GM23338 (cell line): Measurements from ENCODE around the gene FUT8. TPM values are rescaled to one million over a fixed set of nuclear protein-coding genes. Genes with fewer than 3 reads are reported as not detected.

Experiments used
- ATAC-seq: fragments of 200-7000 bp; cut with Tn5 transposase; 3 replicates; pipeline ENCODE4 v1.9.1; 2020
- DNase-seq: peaks from one replicate; pipeline ENCODE4 v3.0.0-alpha.2; 2015; ENCODE audit warnings: low spot score
- H2AFZ ChIP-seq: fragments of 200-600 bp; sonication (generic); 2 replicates; pipeline ENCODE4 v1.8.0; 2016; ENCODE audit warnings: antibody characterized with exemption, mild to moderate bottlenecking, moderate library complexity
- H3F3A ChIP-seq: fragments of 200-600 bp; sonication (generic); replicated peaks from 2 replicates; pipeline ENCODE4 v1.8.0; 2017; ENCODE audit warnings: antibody characterized with exemption, mixed run types, low read depth
- H3K27ac ChIP-seq: fragments of 200-600 bp; sonication (generic); 2 replicates; pipeline ENCODE4 v1.6.1; 2016; ENCODE audit warnings: low read depth
- H3K27me3 ChIP-seq: fragments of 200-600 bp; sonication (generic); 2 replicates; pipeline ENCODE4 v1.8.0; 2016; ENCODE audit warnings: mild to moderate bottlenecking, mixed run types, moderate library complexity; ENCODE audit not compliant: insufficient read depth
- H3K36me3 ChIP-seq: fragments of 200-600 bp; sonication (generic); 2 replicates; pipeline ENCODE4 v1.8.0; 2016; ENCODE audit warnings: mild to moderate bottlenecking; ENCODE audit not compliant: insufficient read depth
- H3K4me1 ChIP-seq: fragments of 200-600 bp; sonication (generic); 2 replicates; pipeline ENCODE4 v1.8.0; 2016; ENCODE audit warnings: mild to moderate bottlenecking, moderate library complexity; ENCODE audit not compliant: insufficient read depth
- H3K4me2 ChIP-seq: fragments of 200-600 bp; sonication (generic); 2 replicates; pipeline ENCODE4 v1.7.1; 2017; ENCODE audit warnings: mixed run types
- H3K4me3 ChIP-seq: fragments of 200-600 bp; sonication (generic); 2 replicates; pipeline ENCODE4 v1.6.1; 2016; ENCODE audit warnings: mixed run types
- H3K79me2 ChIP-seq: fragments of 200-600 bp; sonication (generic); replicated peaks from 2 replicates; pipeline ENCODE4 v1.8.0; 2017; ENCODE audit warnings: mild to moderate bottlenecking; ENCODE audit not compliant: insufficient read depth
- H3K9me2 ChIP-seq: fragments of 200-600 bp; sonication (generic); 2 replicates; pipeline ENCODE4 v1.8.0; 2017; ENCODE audit not compliant: insufficient read depth
- H4K20me1 ChIP-seq: fragments of 200-600 bp; sonication (generic); replicated peaks from 2 replicates; pipeline ENCODE4 v1.8.0; 2017; ENCODE audit warnings: mild to moderate bottlenecking; ENCODE audit not compliant: insufficient read depth
- H3K27ac Mint-ChIP-seq: 2 replicates; pipeline ENCODE4 v1.8.0; 2020; ENCODE audit warnings: inconsistent platforms, mild to moderate bottlenecking, moderate library complexity, mixed read lengths
- H3K27me3 Mint-ChIP-seq: 3 replicates; pipeline ENCODE4 v1.8.0; 2022; ENCODE audit warnings: low read depth, mild to moderate bottlenecking, moderate library complexity, mixed read lengths, inconsistent platforms; ENCODE audit not compliant: insufficient read depth, poor library complexity
- H3K36me3 Mint-ChIP-seq: 3 replicates; pipeline ENCODE4 v1.8.0; 2021; ENCODE audit warnings: low read depth, mild to moderate bottlenecking, inconsistent platforms, moderate library complexity, mixed read lengths
- H3K4me1 Mint-ChIP-seq: 3 replicates; pipeline ENCODE4 v1.8.0; 2020; ENCODE audit warnings: mild to moderate bottlenecking, inconsistent platforms, mixed read lengths
- H3K4me3 Mint-ChIP-seq: 3 replicates; pipeline ENCODE4 v1.8.0; 2021; ENCODE audit warnings: moderate library complexity, mild to moderate bottlenecking, inconsistent platforms, mixed read lengths
- H3K9me3 Mint-ChIP-seq: 3 replicates; pipeline ENCODE4 v1.8.0; 2020; ENCODE audit warnings: moderate library complexity, mild to moderate bottlenecking, inconsistent platforms, mixed read lengths
- CREB1 ChIP-seq: fragments of 250-450 bp; sonication (Bioruptor Pico); IDR thresholded peaks from 2 replicates; pipeline ENCODE4 v1.5.0; 2020; ENCODE audit warnings: low read depth, mild to moderate bottlenecking, moderate library complexity
- EZH2phosphoT487 ChIP-seq: fragments of 200-600 bp; sonication (generic); IDR thresholded peaks from one replicate; pipeline ENCODE4 v1.8.1; 2018; ENCODE audit warnings: antibody characterized with exemption; ENCODE audit not compliant: unreplicated experiment
- JUNB ChIP-seq: IDR thresholded peaks from one replicate; pipeline ENCODE4 v1.6.1; 2016; ENCODE audit warnings: antibody characterized with exemption; ENCODE audit not compliant: unreplicated experiment
- NANOG ChIP-seq: IDR thresholded peaks from 2 replicates; pipeline ENCODE4 v1.6.1; 2016; ENCODE audit warnings: antibody characterized with exemption, borderline replicate concordance
- POLR2AphosphoS5 ChIP-seq: IDR thresholded peaks from 2 replicates; pipeline ENCODE4 v1.6.1; 2016; ENCODE audit warnings: antibody characterized with exemption, low read depth
- STAT1 ChIP-seq: IDR thresholded peaks from one replicate; pipeline ENCODE4 v1.6.1; 2016; ENCODE audit warnings: antibody characterized with exemption; ENCODE audit not compliant: unreplicated experiment
- ZNF114 ChIP-seq: fragments of 250-450 bp; sonication (Bioruptor Pico); IDR thresholded peaks from 2 replicates; pipeline ENCODE4 v1.5.0; 2020; ENCODE audit warnings: mild to moderate bottlenecking, moderate library complexity
- ZNF331 ChIP-seq: fragments of 250-450 bp; sonication (Bioruptor Pico); IDR thresholded peaks from 2 replicates; pipeline ENCODE4 v1.5.0; 2020; ENCODE audit warnings: low read depth, mild to moderate bottlenecking, moderate library complexity
- polyA plus RNA-seq: library from polyadenylated mRNA; unstranded; fragments of >200 nt; fragmentation: Nextera tagmentation; extraction: Ambion mirVana; gene quantifications from 2 replicates; pipeline ENCODE4 v1.2.1, GENCODE V29; 2016
- total RNA-seq: library from RNA; depleted of rRNA; stranded (reverse); fragments of >200 nt; shearing (Covaris generic); gene quantifications from 2 replicates; pipeline ENCODE4 v1.2.3, GENCODE V29; 2014
- TF ChIP-seq, protein P1 (sequence below), 2 experiments: fragments of 200-600 bp in 1 of 2; sonication (generic) in 1 of 2; conservative IDR thresholded peaks; 2 replicates each; pipeline versions ENCODE4 v1.5.1 to v1.6.1; 2016 to 2017; ENCODE audit warnings: antibody characterized with exemption in 2 of 2, low read depth in 2 of 2, mild to moderate bottlenecking in 2 of 2, moderate library complexity in 1 of 2
- TF ChIP-seq, protein P2 (sequence below): fragments of 250-450 bp; sonication (Bioruptor Pico); IDR thresholded peaks from 2 replicates; pipeline ENCODE4 v1.5.0; 2020; ENCODE audit warnings: mild to moderate bottlenecking, moderate library complexity
- TF ChIP-seq, protein P3 (sequence below): IDR thresholded peaks from 2 replicates; pipeline ENCODE4 v1.6.1; 2016; ENCODE audit warnings: antibody characterized with exemption
- TF ChIP-seq, protein P4 (sequence below): IDR thresholded peaks from one replicate; pipeline ENCODE4 v1.6.1; 2018; ENCODE audit warnings: antibody characterized with exemption; ENCODE audit not compliant: unreplicated experiment

Gene FUT8
- total and polyA plus RNA-seq, 2 experiments from 2014 or later: 8.2 to 23.2 TPM

DNA sequence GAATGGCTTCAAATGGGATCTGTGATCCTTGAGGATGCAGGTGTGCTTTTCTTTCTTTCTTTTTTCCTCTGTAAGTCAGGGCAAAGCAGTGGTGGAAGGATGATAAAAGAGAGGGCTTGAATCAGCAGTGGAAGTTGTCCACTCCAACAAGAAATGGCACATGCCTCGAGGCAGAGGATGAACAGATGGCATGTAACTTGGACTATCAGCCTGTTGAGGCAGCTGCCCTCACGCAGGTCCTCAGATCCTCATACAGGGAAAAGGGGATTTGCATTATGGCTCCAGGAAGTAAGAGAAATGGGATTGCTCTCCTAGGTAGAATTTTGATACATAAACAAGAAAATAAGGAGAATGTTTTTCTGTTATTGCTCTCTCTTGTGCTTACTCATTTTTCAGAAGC is 368.0 kb downstream of the FUT8 start:
- no peaks in the 10 kb centered on the region for H3K79me2 ChIP-seq
- no peaks in the 10 kb centered on the region for H3K4me1 ChIP-seq
- ATAC-seq (no peak), DNase-seq (no peak)
- no peak overlapping the region for H3K4me2 ChIP-seq
- H3K36me3 ChIP-seq: no peaks in the 10 kb centered on the region
- 0 out of 2 replicates have a peak, but pooled peaks cover 4% of the 10 kb centered on the region for H3K9me2 ChIP-seq
- TF ChIP-seq, protein P1, sequence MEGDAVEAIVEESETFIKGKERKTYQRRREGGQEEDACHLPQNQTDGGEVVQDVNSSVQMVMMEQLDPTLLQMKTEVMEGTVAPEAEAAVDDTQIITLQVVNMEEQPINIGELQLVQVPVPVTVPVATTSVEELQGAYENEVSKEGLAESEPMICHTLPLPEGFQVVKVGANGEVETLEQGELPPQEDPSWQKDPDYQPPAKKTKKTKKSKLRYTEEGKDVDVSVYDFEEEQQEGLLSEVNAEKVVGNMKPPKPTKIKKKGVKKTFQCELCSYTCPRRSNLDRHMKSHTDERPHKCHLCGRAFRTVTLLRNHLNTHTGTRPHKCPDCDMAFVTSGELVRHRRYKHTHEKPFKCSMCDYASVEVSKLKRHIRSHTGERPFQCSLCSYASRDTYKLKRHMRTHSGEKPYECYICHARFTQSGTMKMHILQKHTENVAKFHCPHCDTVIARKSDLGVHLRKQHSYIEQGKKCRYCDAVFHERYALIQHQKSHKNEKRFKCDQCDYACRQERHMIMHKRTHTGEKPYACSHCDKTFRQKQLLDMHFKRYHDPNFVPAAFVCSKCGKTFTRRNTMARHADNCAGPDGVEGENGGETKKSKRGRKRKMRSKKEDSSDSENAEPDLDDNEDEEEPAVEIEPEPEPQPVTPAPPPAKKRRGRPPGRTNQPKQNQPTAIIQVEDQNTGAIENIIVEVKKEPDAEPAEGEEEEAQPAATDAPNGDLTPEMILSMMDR (conservative IDR thresholded peaks at IDR 0.05; ENCODE audit: low read depth in 2 of 2): no peak
- no peak for TF ChIP-seq CREB1
- no peak for TF ChIP-seq ZNF331 (CRISPR knock-in tag)
- no peak for TF ChIP-seq POLR2AphosphoS5
- no peak for TF ChIP-seq JUNB
- no peak for TF ChIP-seq STAT1
- no peak for TF ChIP-seq NANOG
- TF ChIP-seq ZNF114 (CRISPR knock-in tag): no peak
- TF ChIP-seq, protein P2, sequence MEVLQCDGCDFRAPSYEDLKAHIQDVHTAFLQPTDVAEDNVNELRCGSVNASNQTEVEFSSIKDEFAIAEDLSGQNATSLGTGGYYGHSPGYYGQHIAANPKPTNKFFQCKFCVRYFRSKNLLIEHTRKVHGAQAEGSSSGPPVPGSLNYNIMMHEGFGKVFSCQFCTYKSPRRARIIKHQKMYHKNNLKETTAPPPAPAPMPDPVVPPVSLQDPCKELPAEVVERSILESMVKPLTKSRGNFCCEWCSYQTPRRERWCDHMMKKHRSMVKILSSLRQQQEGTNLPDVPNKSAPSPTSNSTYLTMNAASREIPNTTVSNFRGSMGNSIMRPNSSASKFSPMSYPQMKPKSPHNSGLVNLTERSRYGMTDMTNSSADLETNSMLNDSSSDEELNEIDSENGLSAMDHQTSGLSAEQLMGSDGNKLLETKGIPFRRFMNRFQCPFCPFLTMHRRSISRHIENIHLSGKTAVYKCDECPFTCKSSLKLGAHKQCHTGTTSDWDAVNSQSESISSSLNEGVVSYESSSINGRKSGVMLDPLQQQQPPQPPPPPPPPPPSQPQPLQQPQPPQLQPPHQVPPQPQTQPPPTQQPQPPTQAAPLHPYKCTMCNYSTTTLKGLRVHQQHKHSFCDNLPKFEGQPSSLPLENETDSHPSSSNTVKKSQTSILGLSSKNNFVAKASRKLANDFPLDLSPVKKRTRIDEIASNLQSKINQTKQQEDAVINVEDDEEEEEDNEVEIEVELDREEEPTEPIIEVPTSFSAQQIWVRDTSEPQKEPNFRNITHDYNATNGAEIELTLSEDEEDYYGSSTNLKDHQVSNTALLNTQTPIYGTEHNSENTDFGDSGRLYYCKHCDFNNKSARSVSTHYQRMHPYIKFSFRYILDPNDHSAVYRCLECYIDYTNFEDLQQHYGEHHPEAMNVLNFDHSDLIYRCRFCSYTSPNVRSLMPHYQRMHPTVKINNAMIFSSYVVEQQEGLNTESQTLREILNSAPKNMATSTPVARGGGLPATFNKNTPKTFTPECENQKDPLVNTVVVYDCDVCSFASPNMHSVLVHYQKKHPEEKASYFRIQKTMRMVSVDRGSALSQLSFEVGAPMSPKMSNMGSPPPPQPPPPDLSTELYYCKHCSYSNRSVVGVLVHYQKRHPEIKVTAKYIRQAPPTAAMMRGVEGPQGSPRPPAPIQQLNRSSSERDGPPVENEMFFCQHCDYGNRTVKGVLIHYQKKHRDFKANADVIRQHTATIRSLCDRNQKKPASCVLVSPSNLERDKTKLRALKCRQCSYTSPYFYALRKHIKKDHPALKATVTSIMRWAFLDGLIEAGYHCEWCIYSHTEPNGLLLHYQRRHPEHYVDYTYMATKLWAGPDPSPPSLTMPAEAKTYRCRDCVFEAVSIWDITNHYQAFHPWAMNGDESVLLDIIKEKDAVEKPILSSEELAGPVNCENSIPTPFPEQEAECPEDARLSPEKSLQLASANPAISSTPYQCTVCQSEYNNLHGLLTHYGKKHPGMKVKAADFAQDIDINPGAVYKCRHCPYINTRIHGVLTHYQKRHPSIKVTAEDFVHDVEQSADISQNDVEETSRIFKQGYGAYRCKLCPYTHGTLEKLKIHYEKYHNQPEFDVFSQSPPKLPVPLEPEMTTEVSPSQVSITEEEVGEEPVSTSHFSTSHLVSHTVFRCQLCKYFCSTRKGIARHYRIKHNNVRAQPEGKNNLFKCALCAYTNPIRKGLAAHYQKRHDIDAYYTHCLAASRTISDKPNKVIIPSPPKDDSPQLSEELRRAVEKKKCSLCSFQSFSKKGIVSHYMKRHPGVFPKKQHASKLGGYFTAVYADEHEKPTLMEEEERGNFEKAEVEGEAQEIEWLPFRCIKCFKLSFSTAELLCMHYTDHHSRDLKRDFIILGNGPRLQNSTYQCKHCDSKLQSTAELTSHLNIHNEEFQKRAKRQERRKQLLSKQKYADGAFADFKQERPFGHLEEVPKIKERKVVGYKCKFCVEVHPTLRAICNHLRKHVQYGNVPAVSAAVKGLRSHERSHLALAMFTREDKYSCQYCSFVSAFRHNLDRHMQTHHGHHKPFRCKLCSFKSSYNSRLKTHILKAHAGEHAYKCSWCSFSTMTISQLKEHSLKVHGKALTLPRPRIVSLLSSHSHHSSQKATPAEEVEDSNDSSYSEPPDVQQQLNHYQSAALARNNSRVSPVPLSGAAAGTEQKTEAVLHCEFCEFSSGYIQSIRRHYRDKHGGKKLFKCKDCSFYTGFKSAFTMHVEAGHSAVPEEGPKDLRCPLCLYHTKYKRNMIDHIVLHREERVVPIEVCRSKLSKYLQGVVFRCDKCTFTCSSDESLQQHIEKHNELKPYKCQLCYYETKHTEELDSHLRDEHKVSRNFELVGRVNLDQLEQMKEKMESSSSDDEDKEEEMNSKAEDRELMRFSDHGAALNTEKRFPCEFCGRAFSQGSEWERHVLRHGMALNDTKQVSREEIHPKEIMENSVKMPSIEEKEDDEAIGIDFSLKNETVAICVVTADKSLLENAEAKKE: no peak
- TF ChIP-seq, protein P3, sequence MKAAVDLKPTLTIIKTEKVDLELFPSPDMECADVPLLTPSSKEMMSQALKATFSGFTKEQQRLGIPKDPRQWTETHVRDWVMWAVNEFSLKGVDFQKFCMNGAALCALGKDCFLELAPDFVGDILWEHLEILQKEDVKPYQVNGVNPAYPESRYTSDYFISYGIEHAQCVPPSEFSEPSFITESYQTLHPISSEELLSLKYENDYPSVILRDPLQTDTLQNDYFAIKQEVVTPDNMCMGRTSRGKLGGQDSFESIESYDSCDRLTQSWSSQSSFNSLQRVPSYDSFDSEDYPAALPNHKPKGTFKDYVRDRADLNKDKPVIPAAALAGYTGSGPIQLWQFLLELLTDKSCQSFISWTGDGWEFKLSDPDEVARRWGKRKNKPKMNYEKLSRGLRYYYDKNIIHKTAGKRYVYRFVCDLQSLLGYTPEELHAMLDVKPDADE: no peak
- no peak for TF ChIP-seq EZH2phosphoT487
- TF ChIP-seq, protein P4, sequence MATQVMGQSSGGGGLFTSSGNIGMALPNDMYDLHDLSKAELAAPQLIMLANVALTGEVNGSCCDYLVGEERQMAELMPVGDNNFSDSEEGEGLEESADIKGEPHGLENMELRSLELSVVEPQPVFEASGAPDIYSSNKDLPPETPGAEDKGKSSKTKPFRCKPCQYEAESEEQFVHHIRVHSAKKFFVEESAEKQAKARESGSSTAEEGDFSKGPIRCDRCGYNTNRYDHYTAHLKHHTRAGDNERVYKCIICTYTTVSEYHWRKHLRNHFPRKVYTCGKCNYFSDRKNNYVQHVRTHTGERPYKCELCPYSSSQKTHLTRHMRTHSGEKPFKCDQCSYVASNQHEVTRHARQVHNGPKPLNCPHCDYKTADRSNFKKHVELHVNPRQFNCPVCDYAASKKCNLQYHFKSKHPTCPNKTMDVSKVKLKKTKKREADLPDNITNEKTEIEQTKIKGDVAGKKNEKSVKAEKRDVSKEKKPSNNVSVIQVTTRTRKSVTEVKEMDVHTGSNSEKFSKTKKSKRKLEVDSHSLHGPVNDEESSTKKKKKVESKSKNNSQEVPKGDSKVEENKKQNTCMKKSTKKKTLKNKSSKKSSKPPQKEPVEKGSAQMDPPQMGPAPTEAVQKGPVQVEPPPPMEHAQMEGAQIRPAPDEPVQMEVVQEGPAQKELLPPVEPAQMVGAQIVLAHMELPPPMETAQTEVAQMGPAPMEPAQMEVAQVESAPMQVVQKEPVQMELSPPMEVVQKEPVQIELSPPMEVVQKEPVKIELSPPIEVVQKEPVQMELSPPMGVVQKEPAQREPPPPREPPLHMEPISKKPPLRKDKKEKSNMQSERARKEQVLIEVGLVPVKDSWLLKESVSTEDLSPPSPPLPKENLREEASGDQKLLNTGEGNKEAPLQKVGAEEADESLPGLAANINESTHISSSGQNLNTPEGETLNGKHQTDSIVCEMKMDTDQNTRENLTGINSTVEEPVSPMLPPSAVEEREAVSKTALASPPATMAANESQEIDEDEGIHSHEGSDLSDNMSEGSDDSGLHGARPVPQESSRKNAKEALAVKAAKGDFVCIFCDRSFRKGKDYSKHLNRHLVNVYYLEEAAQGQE: no peak
- H3K27me3 ChIP-seq: no peaks in the 10 kb centered on the region
- H3F3A ChIP-seq: no peaks in the 10 kb centered on the region
- no peak overlapping the region for H3K27ac Mint-ChIP-seq
- H3K27ac ChIP-seq: no peak overlapping the region
- H3K27me3 Mint-ChIP-seq: peaks cover 3% of the 10 kb centered on the region
- H3K4me3 ChIP-seq: no peak overlapping the region
- no peak overlapping the region; the same call in 1 of the 2 replicates for H2AFZ ChIP-seq
- no peak overlapping the region for H3K4me3 Mint-ChIP-seq
- peaks cover 6% of the 10 kb centered on the region for H3K4me1 Mint-ChIP-seq
- H3K36me3 Mint-ChIP-seq: no peaks in the 10 kb centered on the region
- H4K20me1 ChIP-seq: no peaks in the 10 kb centered on the region
- H3K9me3 Mint-ChIP-seq: no peaks in the 10 kb centered on the region
